D721Med (cell line): ENCODE results near the gene FIGNL2.

ENCODE experiments used
- DNase-seq: peaks from one replicate; pipeline ENCODE4 v3.0.0; 2011; ENCODE audit warnings: low spot score; ENCODE audit not compliant: insufficient read length
- FAIRE-seq: peaks from 2 replicates; lab custom pipeline; 2011; peaks lifted over from hg19 to GRCh38; lab: Jason Lieb, UNC
- TF ChIP-seq, protein P1 (sequence below): IDR thresholded peaks from 2 replicates; pipeline ENCODE4 v1.5.1; 2012; ENCODE audit warnings: mild to moderate bottlenecking, control low read depth; ENCODE audit not compliant: insufficient read depth; ENCODE audit errors: missing control alignments

Gene FIGNL2

DNA sequence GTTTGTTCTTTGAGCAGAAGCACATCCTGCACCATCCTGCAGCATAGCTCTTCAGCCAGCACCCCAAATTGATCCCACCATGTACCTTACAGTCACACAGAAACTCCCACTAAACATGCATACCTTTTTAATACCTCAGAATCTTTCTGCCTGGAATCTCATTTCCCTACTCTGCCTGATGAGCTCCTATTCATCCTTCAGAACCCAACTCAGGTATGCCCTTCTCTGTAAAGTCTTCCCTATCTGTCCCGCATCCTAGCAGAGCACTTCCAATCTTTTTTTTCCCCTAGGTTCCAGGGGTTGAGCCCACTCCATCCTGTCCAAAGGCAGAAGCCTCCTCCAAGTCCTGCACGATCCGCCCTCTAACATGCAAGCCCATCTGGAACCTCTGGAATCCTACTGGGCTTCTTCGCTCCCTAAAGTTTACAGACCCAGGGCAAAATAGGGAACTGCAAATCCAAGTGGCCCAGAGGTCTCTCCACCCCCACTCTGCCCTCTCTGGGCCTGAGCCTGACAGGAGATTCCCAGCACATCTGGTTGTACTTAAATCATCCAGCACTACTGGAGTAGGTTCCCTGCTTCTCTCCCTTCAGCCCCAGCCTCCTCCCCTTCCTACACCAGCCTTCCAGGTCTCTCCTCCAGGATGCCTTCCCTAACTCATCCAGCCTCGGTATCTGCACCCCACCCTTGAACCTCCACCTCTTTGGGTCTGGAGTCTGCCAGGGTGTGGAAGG is 4.1 kb upstream of the FIGNL2 start:
- no peak for FAIRE-seq

DNA sequence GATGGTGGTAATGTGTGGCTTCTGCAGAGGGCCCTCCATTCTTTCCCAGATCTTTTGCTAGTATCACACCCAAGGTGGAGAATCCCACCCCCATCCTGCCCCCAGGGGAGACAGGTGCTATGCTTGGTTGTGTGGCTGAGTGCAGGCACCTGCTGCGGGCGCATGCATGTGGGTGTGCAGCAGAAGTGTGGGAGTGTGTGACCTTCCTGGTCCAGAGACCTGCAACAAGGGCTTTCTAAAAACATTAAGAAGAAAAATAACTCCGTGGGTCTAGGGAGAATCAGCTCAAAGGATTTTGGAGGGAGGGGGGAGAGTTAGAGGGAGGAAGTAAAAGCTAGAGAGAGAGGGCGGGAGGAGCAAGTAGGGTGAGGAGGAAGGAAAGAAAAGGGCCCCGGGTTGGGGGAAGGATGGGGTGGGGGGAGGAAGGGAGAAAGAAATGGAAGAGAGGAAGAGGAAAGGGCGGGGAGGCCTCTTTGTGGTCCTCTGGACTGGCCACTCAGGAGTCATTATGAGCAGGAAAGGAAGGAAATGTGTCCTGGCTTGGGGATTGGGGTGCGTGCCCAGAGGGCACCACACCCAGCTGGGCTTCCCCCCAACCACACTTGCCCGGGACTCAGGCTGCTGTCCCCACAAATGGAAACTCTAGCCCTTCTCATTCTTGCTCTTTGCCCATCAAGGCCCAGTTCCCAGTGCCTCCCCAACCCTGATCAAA is 3.1 kb upstream of the FIGNL2 start:
- no peak for DNase-seq
- TF ChIP-seq, protein P1, sequence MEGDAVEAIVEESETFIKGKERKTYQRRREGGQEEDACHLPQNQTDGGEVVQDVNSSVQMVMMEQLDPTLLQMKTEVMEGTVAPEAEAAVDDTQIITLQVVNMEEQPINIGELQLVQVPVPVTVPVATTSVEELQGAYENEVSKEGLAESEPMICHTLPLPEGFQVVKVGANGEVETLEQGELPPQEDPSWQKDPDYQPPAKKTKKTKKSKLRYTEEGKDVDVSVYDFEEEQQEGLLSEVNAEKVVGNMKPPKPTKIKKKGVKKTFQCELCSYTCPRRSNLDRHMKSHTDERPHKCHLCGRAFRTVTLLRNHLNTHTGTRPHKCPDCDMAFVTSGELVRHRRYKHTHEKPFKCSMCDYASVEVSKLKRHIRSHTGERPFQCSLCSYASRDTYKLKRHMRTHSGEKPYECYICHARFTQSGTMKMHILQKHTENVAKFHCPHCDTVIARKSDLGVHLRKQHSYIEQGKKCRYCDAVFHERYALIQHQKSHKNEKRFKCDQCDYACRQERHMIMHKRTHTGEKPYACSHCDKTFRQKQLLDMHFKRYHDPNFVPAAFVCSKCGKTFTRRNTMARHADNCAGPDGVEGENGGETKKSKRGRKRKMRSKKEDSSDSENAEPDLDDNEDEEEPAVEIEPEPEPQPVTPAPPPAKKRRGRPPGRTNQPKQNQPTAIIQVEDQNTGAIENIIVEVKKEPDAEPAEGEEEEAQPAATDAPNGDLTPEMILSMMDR: no peak
- FAIRE-seq: no peak

More for the DNA sequence above, 4.1 kb upstream of the FIGNL2 start:
- no peak for DNase-seq
- TF ChIP-seq, protein P1: no peak

DNA sequence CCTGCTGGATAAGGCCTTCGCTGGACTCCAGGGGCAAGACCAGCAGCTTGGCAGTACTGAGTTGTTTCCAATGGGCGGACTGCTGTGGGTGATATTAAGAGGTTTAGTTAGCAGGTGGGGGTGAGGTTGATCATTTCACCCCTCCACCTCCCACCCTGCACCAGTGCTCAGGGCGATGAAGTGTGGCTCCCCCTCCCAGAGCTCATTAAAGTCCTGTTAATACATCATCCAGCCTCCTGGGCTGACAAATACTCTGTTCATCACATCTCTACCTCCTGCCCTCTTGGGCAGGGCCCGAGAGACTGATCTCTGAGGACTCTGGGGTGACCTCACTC is 2.4 kb upstream of the FIGNL2 start:
- DNase-seq (no peak), FAIRE-seq (no peak)
- TF ChIP-seq, protein P1: no peak

DNA sequence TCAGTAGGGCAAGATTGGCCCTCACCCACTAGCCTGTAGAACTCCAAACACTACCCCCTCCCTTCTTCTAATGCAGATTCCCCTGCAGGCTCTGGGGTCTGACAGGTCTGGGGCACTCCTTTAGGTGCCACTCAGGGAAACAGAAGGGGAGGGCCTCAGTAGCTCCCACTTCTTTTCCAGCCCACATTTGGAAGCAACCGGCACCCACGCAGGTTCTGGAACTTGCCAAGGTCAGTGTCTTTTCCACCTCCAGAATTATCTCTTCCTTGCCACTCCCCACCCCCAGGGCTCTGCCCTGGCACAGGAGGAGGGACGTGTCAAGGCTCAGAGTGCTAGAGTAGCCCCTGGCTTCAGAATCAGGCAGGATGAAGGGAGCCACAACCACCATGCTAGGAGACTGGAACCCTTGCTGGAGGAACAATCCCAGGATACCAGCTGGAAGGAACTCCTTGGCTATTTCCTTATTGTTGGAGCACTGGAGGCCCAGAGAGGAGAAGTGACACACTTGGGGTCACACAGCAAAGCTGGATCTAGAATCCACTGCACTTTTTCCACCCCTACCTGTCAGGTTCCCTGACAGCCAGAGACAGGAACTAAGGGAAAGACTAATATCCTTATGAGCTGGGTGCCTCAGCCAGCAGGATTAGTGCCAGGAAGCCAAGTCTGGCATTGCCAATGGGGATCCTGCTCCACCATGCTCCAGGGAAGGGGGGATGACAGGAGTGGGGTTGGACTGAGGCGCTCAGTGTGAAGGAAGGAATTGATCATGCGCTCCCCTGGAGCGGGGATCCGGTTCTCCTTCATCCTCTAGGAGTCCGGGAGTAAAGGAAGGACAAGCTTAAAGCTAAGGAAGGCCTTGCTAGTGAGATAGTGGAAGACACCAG is 1.8 kb upstream of the FIGNL2 start:
- DNase-seq (no peak), FAIRE-seq (no peak)
- TF ChIP-seq, protein P1: no peak

DNA sequence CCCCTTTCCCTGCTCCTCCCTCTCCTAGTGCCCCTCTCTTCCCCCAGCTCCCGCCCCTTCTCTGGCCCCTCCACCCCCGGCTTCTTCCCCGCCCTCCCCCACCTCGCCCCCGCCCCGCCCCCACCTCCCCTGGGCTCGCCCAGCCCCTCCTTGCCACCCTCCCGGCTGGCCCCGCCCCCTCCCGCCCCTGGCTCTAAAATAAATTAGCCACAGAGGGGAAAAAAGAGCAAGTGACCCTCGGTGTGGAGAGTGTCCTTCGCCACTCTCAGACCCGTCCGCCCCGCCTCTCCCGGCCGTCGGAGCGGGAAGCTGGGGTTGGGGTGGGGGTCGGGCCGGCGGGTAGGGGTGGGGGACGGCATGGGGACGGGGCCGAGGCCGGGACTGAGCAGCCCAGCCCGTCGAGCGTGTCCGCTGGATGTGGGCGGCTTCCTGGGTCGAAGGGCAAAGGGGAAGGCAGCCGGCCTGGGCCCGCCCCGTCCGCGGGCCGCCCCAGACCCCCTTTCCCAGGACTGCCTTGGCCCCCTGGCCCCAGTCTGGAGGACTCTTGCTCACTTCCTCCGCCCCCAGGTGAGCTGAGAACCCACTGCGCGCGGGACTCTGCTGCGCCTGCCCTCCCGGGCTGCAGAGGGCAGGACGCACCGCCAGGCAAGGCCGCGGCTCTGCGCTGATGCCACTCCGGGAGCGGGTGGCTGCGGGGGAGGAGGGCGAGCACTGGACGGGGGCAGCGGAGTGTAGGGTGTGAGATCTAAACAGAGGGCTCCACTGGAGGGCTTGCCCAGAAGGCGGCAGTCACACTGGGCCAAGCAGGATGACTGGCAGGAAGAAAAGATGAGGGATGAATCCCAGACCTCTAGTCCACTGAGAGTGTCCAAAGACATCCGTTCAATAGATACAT is 570 bp upstream of the FIGNL2 start:
- TF ChIP-seq, protein P1: no peak
- FAIRE-seq: no peak
- DNase-seq: no peak

GRCh38 chr12:51847643-51848325 is 734 bp downstream of the FIGNL2 start:
- DNase-seq (no peak), FAIRE-seq (no peak)
- TF ChIP-seq, protein P1: no peak
